Hepatocyte (in vitro differentiated cells): Measurements from ENCODE around the gene PLEKHB1.

Experiments used
- CTCF ChIP-seq: fragments of 200-600 bp; sonication (generic); IDR thresholded peaks from 2 replicates; pipeline ENCODE4 v1.5.1; 2016; ENCODE audit warnings: antibody characterized with exemption, mild to moderate bottlenecking; ENCODE audit not compliant: poor library complexity
- EZH2 ChIP-seq: fragments of 200-600 bp; sonication (generic); IDR thresholded peaks from 2 replicates; pipeline ENCODE4 v1.6.1; 2016; ENCODE audit warnings: antibody characterized with exemption, mild to moderate bottlenecking, borderline replicate concordance
- EZH2phosphoT487 ChIP-seq: fragments of 200-600 bp; sonication (generic); IDR thresholded peaks from one replicate; pipeline ENCODE4 v1.6.1; 2018; ENCODE audit warnings: antibody characterized with exemption, mild to moderate bottlenecking, low read depth, moderate library complexity; ENCODE audit not compliant: unreplicated experiment, severe bottlenecking

- TF ChIP-seq CTCF (no peak), EZH2 (no peak), EZH2phosphoT487 (no peak)
Observed at GRCh38 chr11:73637012-73637411, 9.4 kb upstream of the PLEKHB1 start.
